HFF-Myc (cell line): Measurements from ENCODE around the gene HEPACAM.
A peak's percentile ranks its signal among the peaks of the same experiment; 100 is the strongest.

ENCODE experiments used
- DNase-seq: peaks from one replicate; pipeline ENCODE4 v3.0.0-alpha.2; 2011; ENCODE audit warnings: low read depth; ENCODE audit errors: extremely low read depth
- H3K4me3 ChIP-seq: replicated peaks from 2 replicates; pipeline ENCODE4 v1.5.1; 2011; ENCODE audit warnings: low read depth, mild to moderate bottlenecking, control low read depth, low read length
- TF ChIP-seq, protein P1 (sequence below): IDR thresholded peaks from 2 replicates; pipeline ENCODE4 v1.5.1; 2012; ENCODE audit warnings: mild to moderate bottlenecking, low read depth, low read length, control low read depth; ENCODE audit errors: missing control alignments

HEPACAM gene

DNA sequence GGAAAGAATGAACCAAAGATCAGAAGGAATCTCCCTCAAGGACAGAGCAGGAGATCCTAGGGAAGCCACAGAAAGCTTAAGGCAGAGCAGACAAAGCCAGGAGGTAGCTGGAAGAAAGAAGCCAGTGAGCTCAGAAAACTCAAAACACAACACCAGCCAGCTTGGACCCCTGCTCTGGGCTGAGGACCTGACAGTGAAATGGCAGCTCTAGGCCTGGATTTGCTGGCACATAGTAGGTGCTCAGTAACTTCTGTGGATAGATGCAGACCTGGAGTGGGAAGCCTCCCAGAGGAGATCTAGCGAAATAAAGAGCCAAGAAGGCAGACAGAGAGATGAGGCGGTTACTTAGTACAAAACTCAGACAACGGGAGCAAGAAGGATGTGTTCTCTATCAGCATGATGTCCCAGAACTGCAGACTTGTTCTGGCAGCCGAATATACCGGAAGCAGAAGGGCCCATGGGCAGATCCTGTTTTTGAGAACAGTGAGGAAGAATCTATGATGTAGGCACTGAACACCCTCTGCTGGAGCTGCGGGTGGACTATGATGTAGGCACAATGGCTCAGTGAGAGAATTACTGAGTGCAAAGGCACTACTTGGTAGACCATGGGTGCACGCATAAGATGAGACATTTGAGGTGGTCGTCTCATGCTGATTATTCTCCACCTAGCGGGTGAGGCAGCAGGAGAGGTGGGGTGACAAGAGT, 42.9 kb downstream of the HEPACAM start:
- TF ChIP-seq, protein P1, sequence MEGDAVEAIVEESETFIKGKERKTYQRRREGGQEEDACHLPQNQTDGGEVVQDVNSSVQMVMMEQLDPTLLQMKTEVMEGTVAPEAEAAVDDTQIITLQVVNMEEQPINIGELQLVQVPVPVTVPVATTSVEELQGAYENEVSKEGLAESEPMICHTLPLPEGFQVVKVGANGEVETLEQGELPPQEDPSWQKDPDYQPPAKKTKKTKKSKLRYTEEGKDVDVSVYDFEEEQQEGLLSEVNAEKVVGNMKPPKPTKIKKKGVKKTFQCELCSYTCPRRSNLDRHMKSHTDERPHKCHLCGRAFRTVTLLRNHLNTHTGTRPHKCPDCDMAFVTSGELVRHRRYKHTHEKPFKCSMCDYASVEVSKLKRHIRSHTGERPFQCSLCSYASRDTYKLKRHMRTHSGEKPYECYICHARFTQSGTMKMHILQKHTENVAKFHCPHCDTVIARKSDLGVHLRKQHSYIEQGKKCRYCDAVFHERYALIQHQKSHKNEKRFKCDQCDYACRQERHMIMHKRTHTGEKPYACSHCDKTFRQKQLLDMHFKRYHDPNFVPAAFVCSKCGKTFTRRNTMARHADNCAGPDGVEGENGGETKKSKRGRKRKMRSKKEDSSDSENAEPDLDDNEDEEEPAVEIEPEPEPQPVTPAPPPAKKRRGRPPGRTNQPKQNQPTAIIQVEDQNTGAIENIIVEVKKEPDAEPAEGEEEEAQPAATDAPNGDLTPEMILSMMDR: no peak
- no peak overlapping the region for H3K4me3 ChIP-seq
- DNase-seq: no peak

DNA sequence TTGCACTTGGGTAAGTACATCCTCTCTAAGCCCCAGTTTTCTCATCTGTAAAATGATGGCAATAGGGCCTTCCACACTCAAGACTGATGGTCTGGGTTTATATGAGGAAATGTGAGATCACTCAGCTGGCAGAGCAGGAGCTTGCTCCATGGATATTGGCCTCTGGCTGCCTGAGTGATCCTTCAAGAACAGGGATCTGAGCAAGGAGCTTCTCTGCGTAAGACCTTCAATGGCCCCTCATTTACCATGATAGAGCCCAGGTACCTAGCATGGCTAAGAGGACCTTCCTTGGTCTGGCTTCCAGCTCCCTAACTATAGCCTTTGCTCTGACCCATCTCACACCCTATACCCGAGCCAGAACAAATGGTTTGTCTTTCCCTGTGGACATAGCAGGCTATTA, 43.7 kb downstream of the HEPACAM start:
- TF ChIP-seq, protein P1: no peak
- DNase-seq: no peak
- H3K4me3 ChIP-seq: no peak overlapping the region

DNA sequence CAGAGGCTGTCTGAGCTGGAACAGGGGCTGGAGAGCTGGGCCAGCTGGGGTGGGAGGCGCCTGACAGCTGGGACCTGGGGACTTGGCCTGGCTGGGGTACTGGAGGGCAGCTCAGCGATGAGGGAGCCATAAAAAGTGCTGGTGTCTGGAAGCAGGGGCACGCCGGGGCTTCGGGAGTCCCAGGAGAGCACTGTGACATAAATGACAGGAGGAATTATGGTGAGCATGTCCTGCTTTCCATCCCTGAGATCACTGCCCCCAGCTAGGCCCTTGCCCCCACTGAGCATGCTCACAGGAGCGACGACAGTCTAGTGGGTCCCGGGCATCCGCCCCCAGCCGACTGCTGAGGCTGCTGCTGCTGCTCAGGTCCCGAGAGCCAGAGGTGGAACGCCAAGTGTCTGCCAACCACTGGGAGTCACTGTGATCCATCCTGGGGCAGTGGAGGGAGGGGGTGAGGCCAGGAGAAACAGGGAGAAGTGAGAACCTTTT, 44.4 kb downstream of the HEPACAM start:
- DNase-seq: no peak
- TF ChIP-seq, protein P1: peak; percentile 14
- H3K4me3 ChIP-seq: no peak overlapping the region

DNA sequence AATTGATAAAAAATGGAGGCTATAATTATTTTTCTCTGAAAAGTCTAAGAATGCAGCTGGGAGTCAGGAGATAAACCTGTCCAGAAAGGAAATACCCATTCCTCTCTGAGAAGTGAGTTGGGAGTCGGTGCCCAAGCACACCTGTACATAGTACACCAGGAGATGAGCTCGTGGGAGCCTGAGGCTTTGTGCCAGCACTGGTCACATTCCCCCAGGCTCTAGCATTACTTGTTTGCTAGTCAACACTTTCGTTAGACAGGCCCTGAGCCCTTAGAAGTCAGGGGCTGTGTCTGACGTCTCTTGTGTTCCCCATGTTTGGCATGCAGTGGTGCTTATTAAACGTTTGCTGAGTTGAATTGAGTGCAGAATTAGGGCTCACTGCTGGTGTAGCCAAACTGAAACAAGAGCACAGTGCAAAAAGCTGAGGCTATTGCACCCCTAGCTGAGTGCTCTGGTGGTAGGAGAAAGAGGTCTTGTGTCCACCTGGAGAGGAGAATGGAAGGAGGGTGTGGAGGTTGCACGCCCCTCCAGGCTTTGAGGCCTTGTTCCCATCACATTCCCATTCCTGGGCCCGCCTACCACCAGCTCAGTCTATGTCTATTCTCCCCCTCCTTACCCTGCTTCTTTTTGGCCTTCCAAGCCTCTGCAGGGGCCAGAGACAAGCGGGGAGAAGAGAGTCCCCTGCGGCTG, 45.0 kb downstream of the HEPACAM start:
- no peak overlapping the region for H3K4me3 ChIP-seq
- TF ChIP-seq, protein P1: no peak
- DNase-seq: no peak

DNA sequence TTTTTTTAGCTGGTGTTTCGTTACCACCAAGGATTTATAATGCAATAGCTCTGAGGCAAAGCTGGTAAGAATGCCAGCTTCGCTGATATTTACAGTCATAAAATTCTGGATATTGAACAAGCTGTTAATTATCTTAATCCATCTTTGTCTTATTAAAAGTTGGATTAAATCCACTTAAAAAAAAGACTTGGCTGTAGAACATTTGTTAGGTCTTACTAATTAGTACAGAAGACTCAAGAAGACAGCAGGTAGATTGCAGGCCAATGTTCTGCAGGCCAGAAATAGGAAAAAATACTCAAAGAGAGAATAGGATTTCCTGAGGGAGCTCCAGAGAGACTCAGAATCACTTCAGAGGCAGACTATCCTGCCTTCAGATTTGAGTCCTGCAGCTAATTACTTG, 45.7 kb downstream of the HEPACAM start:
- TF ChIP-seq, protein P1: no peak
- DNase-seq: no peak
- H3K4me3 ChIP-seq: no peak overlapping the region

DNA sequence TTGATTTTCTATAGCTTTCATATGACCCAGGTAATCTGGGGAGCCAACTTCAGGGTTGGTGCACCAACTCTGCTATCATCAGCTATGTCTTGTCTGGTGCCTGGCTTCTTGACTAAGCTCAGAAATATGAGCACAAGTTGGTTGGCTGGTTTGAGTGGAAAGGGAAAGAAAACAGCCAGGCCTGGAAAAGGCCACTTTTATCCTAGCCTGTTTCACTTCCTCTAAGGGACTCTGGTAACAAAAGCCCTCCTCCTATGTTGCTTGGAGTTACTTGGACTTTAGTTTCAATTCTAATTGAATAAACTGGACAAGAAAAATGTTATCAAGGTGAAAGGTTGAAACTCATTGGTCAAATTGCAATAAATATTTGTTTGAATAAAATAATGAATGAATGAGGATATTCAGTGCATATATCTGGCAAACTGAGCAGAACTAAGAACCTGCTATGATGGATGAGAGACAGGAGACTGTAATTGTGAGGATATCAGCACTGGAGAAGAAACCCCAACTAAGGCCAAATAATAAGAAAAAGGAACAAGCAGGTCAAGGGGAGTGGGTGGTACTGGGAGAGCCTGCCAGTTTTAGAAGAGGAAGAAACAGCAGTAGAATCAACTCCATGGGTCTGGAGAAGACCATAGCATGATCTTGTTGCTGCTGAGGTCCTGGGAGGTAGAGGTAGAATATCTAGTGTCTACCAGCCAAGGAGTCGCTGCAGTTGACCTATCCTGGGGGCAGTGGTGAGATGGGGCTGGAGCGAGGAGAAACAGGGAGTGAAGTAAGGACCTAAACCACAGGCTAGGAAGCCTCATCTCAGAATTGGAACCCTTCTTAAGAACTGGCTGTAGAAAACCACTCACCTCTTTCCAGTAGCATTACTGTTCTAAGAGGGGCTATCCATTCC, 46.4 kb downstream of the HEPACAM start:
- TF ChIP-seq, protein P1: no peak
- DNase-seq: no peak
- no peak overlapping the region for H3K4me3 ChIP-seq
